ENCODE results near the gene ARAP3. TPM values are rescaled to one million over a fixed set of nuclear protein-coding genes. Genes with fewer than 3 reads are reported as not detected.

The ARAP3 gene
- total RNA-seq, 4 donors from 2014 or later, result 5.4 to 11.7 (median 8.3) TPM

DNA sequence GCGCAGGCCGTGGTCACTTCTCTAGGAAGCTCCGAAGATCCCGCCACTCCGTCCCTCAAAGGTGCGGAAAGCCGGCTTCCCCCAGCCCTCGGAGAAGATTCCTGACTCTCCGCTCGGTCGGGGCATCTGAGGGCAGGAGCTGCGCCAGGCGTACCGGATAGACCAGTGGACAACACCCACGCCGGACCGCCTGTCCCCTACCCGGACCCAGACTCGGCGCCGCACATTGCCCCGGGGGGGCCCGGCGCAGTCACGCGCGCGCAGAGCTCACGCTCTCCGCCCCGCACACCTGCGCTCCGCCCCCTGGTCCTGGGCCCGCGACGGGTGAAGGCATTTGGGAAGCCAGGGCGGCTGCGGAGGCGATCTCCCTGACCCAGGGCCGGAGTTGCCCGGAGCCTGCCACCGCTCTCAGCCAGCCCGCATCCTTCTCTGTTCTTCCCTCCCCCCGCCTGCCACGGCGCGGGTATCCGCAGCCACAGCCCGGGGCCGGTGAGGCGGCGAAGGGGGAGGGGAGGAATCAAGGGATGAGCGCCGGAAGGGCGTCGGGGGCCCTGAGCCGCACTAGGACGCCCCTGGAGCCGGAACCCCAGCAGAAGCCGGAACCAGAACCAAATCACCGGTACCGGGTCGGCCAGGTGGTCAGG, 44.8 kb downstream of the ARAP3 start:
- peak overlapping the region; percentile 70 to 99 (median 76) for H3K4me3 ChIP-seq (replicated peaks in 1 of 3)
- peaks cover 30 to 34% of the 10 kb centered on the region in 2 donors for H3K4me1 ChIP-seq
- intact Hi-C loops (cut with DNase I), result no loop called here
- DNase-seq, result peak in 1 of 2 donors; percentile 31
- 1 to 2% methylated on average over 18 to 36 of the region's 63 CpGs for whole genome bisulfite sequencing, 2 donors
- no peaks in the 10 kb centered on the region for H3K9me3 ChIP-seq
- H3K27me3 ChIP-seq, result no peaks in the 10 kb centered on the region
- TF ChIP-seq POLR2A (IDR thresholded peaks at IDR 0.05), result no peak
- TF ChIP-seq, protein P1, sequence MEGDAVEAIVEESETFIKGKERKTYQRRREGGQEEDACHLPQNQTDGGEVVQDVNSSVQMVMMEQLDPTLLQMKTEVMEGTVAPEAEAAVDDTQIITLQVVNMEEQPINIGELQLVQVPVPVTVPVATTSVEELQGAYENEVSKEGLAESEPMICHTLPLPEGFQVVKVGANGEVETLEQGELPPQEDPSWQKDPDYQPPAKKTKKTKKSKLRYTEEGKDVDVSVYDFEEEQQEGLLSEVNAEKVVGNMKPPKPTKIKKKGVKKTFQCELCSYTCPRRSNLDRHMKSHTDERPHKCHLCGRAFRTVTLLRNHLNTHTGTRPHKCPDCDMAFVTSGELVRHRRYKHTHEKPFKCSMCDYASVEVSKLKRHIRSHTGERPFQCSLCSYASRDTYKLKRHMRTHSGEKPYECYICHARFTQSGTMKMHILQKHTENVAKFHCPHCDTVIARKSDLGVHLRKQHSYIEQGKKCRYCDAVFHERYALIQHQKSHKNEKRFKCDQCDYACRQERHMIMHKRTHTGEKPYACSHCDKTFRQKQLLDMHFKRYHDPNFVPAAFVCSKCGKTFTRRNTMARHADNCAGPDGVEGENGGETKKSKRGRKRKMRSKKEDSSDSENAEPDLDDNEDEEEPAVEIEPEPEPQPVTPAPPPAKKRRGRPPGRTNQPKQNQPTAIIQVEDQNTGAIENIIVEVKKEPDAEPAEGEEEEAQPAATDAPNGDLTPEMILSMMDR (IDR thresholded peaks at IDR 0.05), result no peak
- no peaks in the 10 kb centered on the region for H3K36me3 ChIP-seq
- H3K27ac ChIP-seq, result peak overlapping the region in 1 of 3 donors; percentile 50

DNA sequence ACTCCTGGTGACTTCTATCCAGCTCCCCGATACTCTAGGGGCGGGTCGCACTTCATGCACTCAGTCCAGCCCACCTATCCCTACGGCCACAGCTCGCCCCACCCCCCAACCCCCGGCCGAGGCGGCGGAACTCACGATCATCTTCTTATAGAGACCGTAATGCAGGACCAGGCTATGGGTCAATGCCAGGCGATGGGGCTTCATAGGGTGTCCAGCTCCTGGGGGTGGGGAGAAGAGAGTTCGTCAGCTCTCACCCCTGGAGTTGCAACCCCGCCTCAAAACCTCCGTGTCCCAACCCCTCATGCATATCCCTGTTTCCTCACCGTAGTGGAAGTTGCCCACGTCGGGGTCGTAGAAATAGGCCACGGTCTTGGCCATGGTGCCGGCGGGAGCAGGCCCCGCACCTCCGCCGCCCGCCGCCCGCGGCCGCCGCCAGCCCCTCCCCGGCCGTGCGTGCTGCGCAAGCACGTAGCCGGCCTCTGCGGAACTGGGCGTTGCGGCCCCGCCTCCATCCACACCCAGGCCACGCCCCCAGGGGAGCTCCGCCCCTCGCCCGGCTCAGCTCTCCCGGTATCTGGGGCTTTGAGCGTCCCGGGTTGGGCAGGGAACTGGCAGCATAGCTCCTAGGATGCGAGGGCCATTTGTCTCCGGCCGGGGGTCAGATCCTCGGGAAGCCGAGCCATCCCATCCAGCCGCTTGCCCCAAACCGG, 45.5 kb downstream of the ARAP3 start, which contains the start of the genes HDAC3 and RELL2:
Gene HDAC3, minus strand, starts transcription at position 437 of the 710 bp plus-strand sequence. Its CDS starts 59 bp downstream, at position 378.
Gene RELL2, plus strand, starts transcription at position 585 of the 710 bp plus-strand sequence. CDS start 1,229 bp downstream, outside the sequence.
- H3K4me3 ChIP-seq (replicated peaks in 1 of 3), result peak within 1 kb of the TSS; percentile 70 to 99 (median 76)
- TF ChIP-seq, protein P1 (IDR thresholded peaks at IDR 0.05), result no peak
- TF ChIP-seq POLR2A (IDR thresholded peaks at IDR 0.05), result peak; percentile 62 to 95
- H3K9me3 ChIP-seq, result no peaks in the 10 kb centered on the region
- 0 to 3% methylated on average over 13 to 20 of the region's 55 CpGs for WGBS, 2 donors
- intact Hi-C loops (cut with DNase I), result no loop called here
- no peaks in the 10 kb centered on the region for H3K27me3 ChIP-seq
- H3K27ac ChIP-seq, result peak within 1 kb of the TSS in 2 of 3 donors; percentile 32 to 50
- peaks cover 30 to 34% of the 10 kb centered on the region in 2 donors for H3K4me1 ChIP-seq
- H3K36me3 ChIP-seq, result no peaks in the 10 kb centered on the region
- peak; percentile 91 to 92 for DNase-seq

DNA sequence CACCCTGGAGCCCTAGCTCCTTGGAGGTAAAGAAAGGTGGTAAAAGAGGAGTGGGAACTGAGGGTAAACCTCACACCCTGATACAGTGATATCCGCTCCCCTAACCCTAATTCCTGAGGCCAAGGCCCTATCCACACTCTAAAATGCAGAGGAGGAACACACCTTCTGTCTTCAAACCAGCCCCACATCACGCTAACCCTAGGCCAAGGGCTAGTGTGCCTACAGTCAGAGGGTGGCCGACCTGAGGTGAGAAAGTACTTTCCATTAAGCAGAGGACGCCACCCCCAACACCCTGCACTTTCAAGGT, 46.0 kb downstream of the ARAP3 start:
- peak overlapping the region; percentile 70 to 99 (median 76) for H3K4me3 ChIP-seq (replicated peaks in 1 of 3)
- intact Hi-C loops (cut with DNase I), result no loop called here
- H3K36me3 ChIP-seq, result no peaks in the 10 kb centered on the region
- H3K4me1 ChIP-seq, result peaks cover 30 to 34% of the 10 kb centered on the region in 2 donors
- peak overlapping the region in 1 of 3 donors; percentile 50 for H3K27ac ChIP-seq
- no peak for TF ChIP-seq POLR2A (IDR thresholded peaks at IDR 0.05)
- H3K9me3 ChIP-seq, result no peaks in the 10 kb centered on the region
- no peaks in the 10 kb centered on the region for H3K27me3 ChIP-seq
- no peak for DNase-seq
- WGBS, 2 donors, result 2 to 15% methylated on average over 4 of the region's 4 CpGs

DNA sequence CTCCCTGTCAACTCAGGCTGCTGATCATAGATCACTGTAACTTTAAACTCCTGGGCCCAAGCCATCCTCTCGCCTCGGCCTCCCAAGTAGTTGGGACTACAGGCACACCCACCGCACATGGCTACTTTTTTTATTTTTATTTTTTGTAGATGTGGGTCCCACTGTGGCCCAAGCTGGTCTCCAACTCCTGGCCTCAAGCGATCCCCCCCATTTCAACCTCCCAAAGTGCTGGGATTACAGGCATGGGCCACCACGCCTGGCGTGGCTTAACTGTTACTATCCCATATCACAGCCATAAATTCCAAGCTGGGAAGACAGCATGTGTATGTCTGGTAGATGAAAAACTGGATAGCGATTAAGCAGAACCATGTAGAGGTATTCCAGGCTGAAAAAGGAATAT, 46.4 kb downstream of the ARAP3 start:
- Histone ChIP-seq H3K27me3 (no peaks in the 10 kb centered on the region), H3K4me1 (peaks cover 30 to 34% of the 10 kb centered on the region in 2 donors), H3K9me3 (no peaks in the 10 kb centered on the region), H3K27ac (no peak overlapping the region), H3K4me3 (replicated peaks in 1 of 3) (peak overlapping the region; percentile 70 to 99 (median 76)), H3K36me3 (no peaks in the 10 kb centered on the region)
- intact Hi-C loops (cut with DNase I), result no loop called here
- 76 to 80% methylated on average over 7 of the region's 7 CpGs for whole genome bisulfite sequencing, 2 donors
- DNase-seq, result no peak
- TF ChIP-seq, protein P1 (IDR thresholded peaks at IDR 0.05), result no peak
- TF ChIP-seq POLR2A (IDR thresholded peaks at IDR 0.05), result no peak

DNA sequence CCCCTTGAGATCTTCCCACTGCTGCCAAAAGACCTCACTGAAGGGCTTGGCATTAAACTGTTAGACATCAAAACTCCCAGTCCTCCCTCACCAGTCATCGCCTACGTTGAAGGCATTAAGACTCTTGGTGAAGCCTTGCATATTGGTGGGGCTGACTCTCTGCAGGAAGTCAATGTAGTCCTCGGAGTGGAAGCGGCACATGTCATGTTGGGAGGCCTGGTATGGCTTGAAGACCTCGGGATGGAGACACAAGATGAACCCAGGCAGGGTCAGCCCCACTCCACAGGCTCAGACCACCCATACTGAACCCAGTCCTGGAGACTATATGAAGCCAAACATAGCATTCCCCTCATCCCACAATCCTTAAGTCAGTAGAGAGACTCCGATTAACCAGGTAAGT, 47.3 kb downstream of the ARAP3 start:
- 92 to 94% methylated on average over 6 of the region's 6 CpGs for WGBS, 2 donors
- Histone ChIP-seq H3K27me3 (no peaks in the 10 kb centered on the region), H3K4me3 (replicated peaks in 1 of 3) (no peak overlapping the region), H3K36me3 (no peaks in the 10 kb centered on the region), H3K9me3 (no peaks in the 10 kb centered on the region), H3K27ac (no peak overlapping the region), H3K4me1 (peaks cover 27 to 30% of the 10 kb centered on the region in 2 donors)
- no peak for DNase-seq
- TF ChIP-seq, protein P1 (IDR thresholded peaks at IDR 0.05), result no peak
- TF ChIP-seq POLR2A (IDR thresholded peaks at IDR 0.05), result no peak
- intact Hi-C loops (cut with DNase I), result no loop called here
